Left ventricle myocardium inferior (tissue), 1 donor: ENCODE data around the gene ARL3. TPM values are rescaled to one million over a fixed set of nuclear protein-coding genes. Genes with fewer than 3 reads are reported as not detected.
A peak's percentile ranks its signal among the peaks of the same experiment; 100 is the strongest.

Experiments used
- DNase-seq: peaks from one replicate; pipeline ENCODE4 v3.0.0-alpha.2; 2020
- H3K27ac ChIP-seq: fragments of 200-600 bp; replicated peaks from 2 replicates; pipeline ENCODE4 v1.8.0; 2021
- H3K27me3 ChIP-seq: fragments of 200-600 bp; 2 replicates; pipeline ENCODE4 v1.8.0; 2021; ENCODE audit warnings: low read depth
- H3K36me3 ChIP-seq: fragments of 200-600 bp; 2 replicates; pipeline ENCODE4 v1.8.0; 2021
- H3K4me1 ChIP-seq: fragments of 200-600 bp; 2 replicates; pipeline ENCODE4 v1.8.0; 2021
- H3K4me3 ChIP-seq: fragments of 200-600 bp; 2 replicates; pipeline ENCODE4 v1.8.0; 2021; ENCODE audit warnings: mild to moderate bottlenecking, moderate library complexity
- H3K9me3 ChIP-seq: fragments of 200-600 bp; replicated peaks from 2 replicates; pipeline ENCODE4 v1.8.0; 2021
- CTCF ChIP-seq: fragments of 200-600 bp; IDR thresholded peaks from 2 replicates; pipeline ENCODE4 v1.8.0; 2021; ENCODE audit warnings: antibody characterized with exemption, mild to moderate bottlenecking, borderline replicate concordance
- intact Hi-C: fragments of 100-400 bp; cut with micrococcal nuclease; formaldehyde crosslinking; loops from one replicate; pipeline ENCODE4 v1.11.0; 2022
- total RNA-seq: library from RNA; stranded (reverse); fragmentation: NEBNext Ultra II Directional; extraction: Animal tissue kit (Norgen Biotek cat#: 25700); gene quantifications from one replicate; pipeline ENCODE4 v1.2.1, GENCODE V29; 2021
- donor health status: DM: no; HTN: yes; CAD: no; lungs with severe emphysema.

ARL3 gene
- total RNA-seq, 1 donor from 2014 or later: 13.4 TPM

GRCh38 chr10:102650655-102651454 is 63.3 kb downstream of the ARL3 start:
- no peak for DNase-seq
- intact Hi-C loops: no loop called here
- no peaks in the 10 kb centered on the region for H3K27me3 ChIP-seq
- no peak for TF ChIP-seq CTCF
- no peaks in the 10 kb centered on the region for H3K9me3 ChIP-seq
- peak overlapping the region; percentile 82 for H3K4me3 ChIP-seq
- H3K27ac ChIP-seq: peak overlapping the region; percentile 99
- H3K4me1 ChIP-seq: peaks cover 94% of the 10 kb centered on the region
- peaks cover 32% of the 10 kb centered on the region for H3K36me3 ChIP-seq

- DNase-seq: no peak
- no peak for TF ChIP-seq CTCF
- no peaks in the 10 kb centered on the region for H3K9me3 ChIP-seq
- H3K27me3 ChIP-seq: no peaks in the 10 kb centered on the region
- peak overlapping the region; percentile 82 for H3K4me3 ChIP-seq
- H3K36me3 ChIP-seq: peaks cover 23% of the 10 kb centered on the region
- intact Hi-C loops: no loop called here
- H3K4me1 ChIP-seq: peaks cover 98% of the 10 kb centered on the region
- peak overlapping the region; percentile 99 for H3K27ac ChIP-seq
Observed at GRCh38 chr10:102649797-102650654, 64.2 kb downstream of the ARL3 start.

- Histone ChIP-seq H3K4me3 (peak overlapping the region; percentile 82), H3K27ac (peak overlapping the region; percentile 99), H3K9me3 (no peaks in the 10 kb centered on the region), H3K27me3 (no peaks in the 10 kb centered on the region), H3K4me1 (peaks cover 98% of the 10 kb centered on the region), H3K36me3 (peaks cover 14% of the 10 kb centered on the region)
- intact Hi-C loops: no loop called here
- DNase-seq: peak; percentile 47
- no peak for TF ChIP-seq CTCF
Observed at GRCh38 chr10:102648889-102649796, 65.1 kb downstream of the ARL3 start.

- peak overlapping the region; percentile 99 for H3K27ac ChIP-seq
- TF ChIP-seq CTCF: no peak
- DNase-seq: no peak
- H3K36me3 ChIP-seq: peaks cover 7% of the 10 kb centered on the region
- peaks cover 95% of the 10 kb centered on the region for H3K4me1 ChIP-seq
- H3K27me3 ChIP-seq: no peaks in the 10 kb centered on the region
- intact Hi-C loops: no loop called here
- H3K9me3 ChIP-seq: no peaks in the 10 kb centered on the region
- H3K4me3 ChIP-seq: peak overlapping the region; percentile 82
Observed at GRCh38 chr10:102648269-102648888, 65.8 kb downstream of the ARL3 start.
